PFSK-1 (cell line): Measurements from ENCODE around the gene CKMT2.

ENCODE experiments used
- FOXP2 ChIP-seq: optimal IDR thresholded peaks from 2 replicates; pipeline ENCODE3; 2011; ENCODE audit warnings: borderline replicate concordance, control low read depth, inconsistent platforms; ENCODE audit not compliant: insufficient read depth; ENCODE audit errors: extremely low read length, extremely low read depth
- POLR2AphosphoS5 ChIP-seq: IDR thresholded peaks from 2 replicates; pipeline ENCODE4 v1.6.1; 2012; ENCODE audit warnings: low read depth, mild to moderate bottlenecking, control low read depth, low read length, moderate library complexity
- SIN3A ChIP-seq: IDR thresholded peaks from 2 replicates; pipeline ENCODE4 v1.6.1; 2012; ENCODE audit warnings: mild to moderate bottlenecking, low read length, moderate library complexity, borderline replicate concordance; ENCODE audit not compliant: insufficient read depth
- TAF1 ChIP-seq: IDR thresholded peaks from 2 replicates; pipeline ENCODE4 v1.6.1; 2012; ENCODE audit warnings: low read length, control low read depth, borderline replicate concordance; ENCODE audit not compliant: insufficient read depth
- TF ChIP-seq, protein P1 (sequence below), 2 experiments: IDR thresholded peaks; 2 replicates each; pipeline versions ENCODE4 v1.6.1 to v1.8.0; 2011 to 2012; ENCODE audit warnings: low read depth in 2 of 2, low read length in 2 of 2, control low read depth in 1 of 2, inconsistent platforms in 1 of 2, mild to moderate bottlenecking in 1 of 2, moderate library complexity in 1 of 2; ENCODE audit not compliant: insufficient read depth in 1 of 2

The CKMT2 gene

DNA sequence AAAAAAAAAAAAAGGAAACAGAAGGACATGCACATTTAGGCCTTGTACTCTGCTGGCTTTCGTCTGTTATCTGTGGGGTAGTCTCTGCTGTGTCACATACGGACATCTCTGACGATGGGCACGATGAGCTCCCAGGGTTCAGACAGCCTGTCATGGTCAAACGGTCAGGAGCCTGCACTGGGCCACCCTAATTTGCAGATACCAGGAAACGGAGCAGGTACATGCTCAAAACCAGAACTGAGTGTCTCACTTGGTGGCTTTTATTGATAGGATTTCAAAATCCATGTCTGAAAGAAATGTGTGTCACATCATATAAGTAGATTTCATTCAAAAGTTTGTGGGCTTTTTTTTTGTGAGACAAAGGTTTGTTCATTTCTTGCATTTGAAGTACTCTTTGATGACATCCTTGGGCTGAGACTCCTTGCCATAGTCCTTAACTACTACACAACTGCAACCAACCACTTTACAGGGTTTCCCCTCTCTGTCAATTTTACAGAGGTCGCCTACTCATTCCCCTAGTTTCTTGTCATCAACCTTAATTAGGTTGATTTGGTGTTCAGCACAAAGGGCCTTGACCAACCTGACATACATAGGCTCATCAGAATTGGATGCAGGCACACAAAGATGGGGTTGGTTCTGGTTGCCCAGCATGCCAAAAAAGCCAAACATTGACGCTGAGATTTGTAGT, 9.0 kb downstream of the CKMT2 start:
- TF ChIP-seq SIN3A (no peak), FOXP2 (no peak), TAF1 (no peak), POLR2AphosphoS5 (no peak)
- TF ChIP-seq, protein P1, sequence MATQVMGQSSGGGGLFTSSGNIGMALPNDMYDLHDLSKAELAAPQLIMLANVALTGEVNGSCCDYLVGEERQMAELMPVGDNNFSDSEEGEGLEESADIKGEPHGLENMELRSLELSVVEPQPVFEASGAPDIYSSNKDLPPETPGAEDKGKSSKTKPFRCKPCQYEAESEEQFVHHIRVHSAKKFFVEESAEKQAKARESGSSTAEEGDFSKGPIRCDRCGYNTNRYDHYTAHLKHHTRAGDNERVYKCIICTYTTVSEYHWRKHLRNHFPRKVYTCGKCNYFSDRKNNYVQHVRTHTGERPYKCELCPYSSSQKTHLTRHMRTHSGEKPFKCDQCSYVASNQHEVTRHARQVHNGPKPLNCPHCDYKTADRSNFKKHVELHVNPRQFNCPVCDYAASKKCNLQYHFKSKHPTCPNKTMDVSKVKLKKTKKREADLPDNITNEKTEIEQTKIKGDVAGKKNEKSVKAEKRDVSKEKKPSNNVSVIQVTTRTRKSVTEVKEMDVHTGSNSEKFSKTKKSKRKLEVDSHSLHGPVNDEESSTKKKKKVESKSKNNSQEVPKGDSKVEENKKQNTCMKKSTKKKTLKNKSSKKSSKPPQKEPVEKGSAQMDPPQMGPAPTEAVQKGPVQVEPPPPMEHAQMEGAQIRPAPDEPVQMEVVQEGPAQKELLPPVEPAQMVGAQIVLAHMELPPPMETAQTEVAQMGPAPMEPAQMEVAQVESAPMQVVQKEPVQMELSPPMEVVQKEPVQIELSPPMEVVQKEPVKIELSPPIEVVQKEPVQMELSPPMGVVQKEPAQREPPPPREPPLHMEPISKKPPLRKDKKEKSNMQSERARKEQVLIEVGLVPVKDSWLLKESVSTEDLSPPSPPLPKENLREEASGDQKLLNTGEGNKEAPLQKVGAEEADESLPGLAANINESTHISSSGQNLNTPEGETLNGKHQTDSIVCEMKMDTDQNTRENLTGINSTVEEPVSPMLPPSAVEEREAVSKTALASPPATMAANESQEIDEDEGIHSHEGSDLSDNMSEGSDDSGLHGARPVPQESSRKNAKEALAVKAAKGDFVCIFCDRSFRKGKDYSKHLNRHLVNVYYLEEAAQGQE (IDR thresholded peaks at IDR 0.05; ENCODE audit: insufficient read depth in 1 of 2, low read depth in 2 of 2, low read length in 2 of 2) = no peak

DNA sequence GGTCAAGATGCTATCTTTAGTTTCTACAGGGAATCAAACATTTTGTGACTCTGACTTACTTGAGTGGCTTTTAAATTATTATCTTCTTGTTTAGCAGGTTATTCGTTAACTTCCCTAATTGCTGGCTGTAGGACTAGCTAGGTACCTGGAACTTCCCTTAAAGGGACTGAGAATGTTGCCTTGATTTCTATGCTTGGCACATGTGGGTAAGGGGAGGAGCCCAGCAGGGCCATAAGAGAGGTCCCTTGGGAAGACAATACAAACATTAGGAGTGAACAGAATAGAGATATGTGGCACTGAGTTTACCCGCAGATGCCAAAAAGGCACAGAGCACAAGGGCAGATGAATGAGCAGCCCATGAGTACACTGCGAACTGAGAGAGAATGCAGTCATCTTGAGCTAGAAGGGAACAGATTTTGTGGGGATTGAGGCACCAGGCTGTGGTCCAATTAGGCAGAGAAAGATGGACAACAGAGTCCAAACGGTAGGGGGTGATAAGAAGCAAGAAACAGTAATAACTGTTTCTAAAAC, 9.8 kb downstream of the CKMT2 start:
- TF ChIP-seq TAF1 (no peak), SIN3A (no peak), POLR2AphosphoS5 (no peak)
- TF ChIP-seq, protein P1 (IDR thresholded peaks at IDR 0.05; ENCODE audit: insufficient read depth in 1 of 2, low read depth in 2 of 2, low read length in 2 of 2) = no peak

DNA sequence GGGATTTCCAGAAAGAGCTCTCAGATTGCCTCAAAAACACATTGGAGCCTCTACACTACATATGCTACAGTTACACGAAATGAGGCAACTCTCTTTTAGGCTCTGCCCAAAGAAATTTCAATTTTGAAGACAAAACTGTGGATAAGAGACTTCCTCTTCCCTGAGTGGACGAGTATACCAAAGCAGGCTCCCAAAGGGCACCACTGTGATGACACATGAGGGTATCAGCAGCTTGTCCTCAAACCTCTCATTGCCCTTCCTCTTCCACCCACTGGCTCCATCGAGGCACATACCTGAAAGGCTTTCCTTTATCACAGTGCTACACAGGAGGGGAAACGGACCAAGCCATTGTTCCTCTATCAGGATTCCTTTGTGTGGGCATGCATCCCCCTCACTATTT, 11.3 kb downstream of the CKMT2 start:
- no peak for TF ChIP-seq SIN3A
- no peak for TF ChIP-seq POLR2AphosphoS5
- no peak for TF ChIP-seq TAF1
- TF ChIP-seq, protein P1 (IDR thresholded peaks at IDR 0.05; ENCODE audit: insufficient read depth in 1 of 2, low read depth in 2 of 2, low read length in 2 of 2) = no peak
- TF ChIP-seq FOXP2 = no peak

DNA sequence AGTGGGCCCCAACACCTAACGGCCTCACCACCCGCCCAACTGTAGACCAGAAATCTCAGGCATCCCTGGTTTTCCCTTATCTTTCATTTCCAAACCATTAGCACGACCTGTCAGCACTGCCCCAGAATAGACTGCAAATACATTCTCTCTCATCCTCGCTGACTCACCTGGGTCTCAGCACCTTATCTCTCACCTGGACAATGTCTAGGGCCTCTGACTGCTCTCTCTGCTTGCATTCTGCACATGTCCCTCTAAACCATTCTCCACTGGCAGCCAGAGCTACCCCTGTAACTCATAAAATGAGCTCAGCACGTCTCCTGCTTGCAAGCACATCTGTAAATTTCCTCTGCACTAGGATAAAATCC, 12.7 kb downstream of the CKMT2 start:
- TF ChIP-seq SIN3A (no peak), POLR2AphosphoS5 (no peak), TAF1 (no peak), FOXP2 (no peak)
- TF ChIP-seq, protein P1 (IDR thresholded peaks at IDR 0.05; ENCODE audit: insufficient read depth in 1 of 2, low read depth in 2 of 2, low read length in 2 of 2) = no peak
